ENCODE results near the gene FAM237A. TPM values are rescaled to one million over a fixed set of nuclear protein-coding genes. Genes with fewer than 3 reads are reported as not detected.

Gene FAM237A
- total and polyA plus RNA-seq, 2 donors (not counting 1 experiment from before 2014, with no cell fraction given): not detected

GRCh38 chr2:206665251-206665650 lies 23.0 kb downstream of the FAM237A start:
- no peak for DNase-seq (ENCODE audit: low read depth in 2 of 2)
- no peak overlapping the region for H3K4me2 ChIP-seq (ENCODE audit: extremely low read depth, insufficient read depth, low read length)
- no peaks in the 10 kb centered on the region for H3K9me3 ChIP-seq (ENCODE audit: control insufficient read depth, insufficient read depth, low read depth, low read length)
- H3K9ac ChIP-seq (ENCODE audit: insufficient read depth, low read length): no peak overlapping the region
- TF ChIP-seq CTCF (conservative IDR thresholded peaks at IDR 0.05 in 1 of 2, IDR thresholded peaks at IDR 0.05 in 1 of 2; ENCODE audit: low read depth in 1 of 2, low read length in 2 of 2) (no peak), EZH2 (IDR thresholded peaks at IDR 0.05; ENCODE audit: low read length, missing control alignments) (no peak)
- no peak overlapping the region for H2AFZ ChIP-seq (ENCODE audit: low read length)
- no peaks in the 10 kb centered on the region for H3K36me3 ChIP-seq (ENCODE audit: control insufficient read depth, insufficient read depth, low read length)
- H3K27me3 ChIP-seq (ENCODE audit: control insufficient read depth, insufficient read depth, low read length): no peaks in the 10 kb centered on the region
- H3K27ac ChIP-seq (ENCODE audit: insufficient read depth, low read length): no peak overlapping the region
- no peak overlapping the region for H3K4me3 ChIP-seq (replicated peaks in 1 of 4; ENCODE audit: control extremely low read depth in 1 of 4, insufficient read depth in 1 of 4, low read depth in 3 of 4, low read length in 4 of 4)
- no peaks in the 10 kb centered on the region for H3K79me2 ChIP-seq (ENCODE audit: control insufficient read depth, insufficient read depth, low read length)
- no peaks in the 10 kb centered on the region for H4K20me1 ChIP-seq (ENCODE audit: control insufficient read depth, extremely low read depth, insufficient read depth, low read length)
- no peaks in the 10 kb centered on the region for H3K4me1 ChIP-seq (ENCODE audit: control insufficient read depth, extremely low read depth, insufficient read depth, low read length)

- Histone ChIP-seq H3K79me2 (ENCODE audit: control insufficient read depth, insufficient read depth, low read length) (no peaks in the 10 kb centered on the region), H3K27ac (ENCODE audit: insufficient read depth, low read length) (no peak overlapping the region), H3K9me3 (ENCODE audit: control insufficient read depth, insufficient read depth, low read depth, low read length) (no peaks in the 10 kb centered on the region), H4K20me1 (ENCODE audit: control insufficient read depth, extremely low read depth, insufficient read depth, low read length) (no peaks in the 10 kb centered on the region), H3K27me3 (ENCODE audit: control insufficient read depth, insufficient read depth, low read length) (no peaks in the 10 kb centered on the region), H3K4me1 (ENCODE audit: control insufficient read depth, extremely low read depth, insufficient read depth, low read length) (no peaks in the 10 kb centered on the region), H3K4me3 (replicated peaks in 1 of 4; ENCODE audit: control extremely low read depth in 1 of 4, insufficient read depth in 1 of 4, low read depth in 3 of 4, low read length in 4 of 4) (no peak overlapping the region), H3K9ac (ENCODE audit: insufficient read depth, low read length) (no peak overlapping the region), H2AFZ (ENCODE audit: low read length) (no peak overlapping the region), H3K36me3 (ENCODE audit: control insufficient read depth, insufficient read depth, low read length) (no peaks in the 10 kb centered on the region), H3K4me2 (ENCODE audit: extremely low read depth, insufficient read depth, low read length) (no peak overlapping the region)
- DNase-seq (ENCODE audit: low read depth in 2 of 2): no peak
- TF ChIP-seq EZH2 (IDR thresholded peaks at IDR 0.05; ENCODE audit: low read length, missing control alignments): no peak
- no peak for TF ChIP-seq CTCF (conservative IDR thresholded peaks at IDR 0.05 in 1 of 2, IDR thresholded peaks at IDR 0.05 in 1 of 2; ENCODE audit: low read depth in 1 of 2, low read length in 2 of 2)
Measured at GRCh38 chr2:206670531-206671319, 28.4 kb downstream of the FAM237A start.

DNA sequence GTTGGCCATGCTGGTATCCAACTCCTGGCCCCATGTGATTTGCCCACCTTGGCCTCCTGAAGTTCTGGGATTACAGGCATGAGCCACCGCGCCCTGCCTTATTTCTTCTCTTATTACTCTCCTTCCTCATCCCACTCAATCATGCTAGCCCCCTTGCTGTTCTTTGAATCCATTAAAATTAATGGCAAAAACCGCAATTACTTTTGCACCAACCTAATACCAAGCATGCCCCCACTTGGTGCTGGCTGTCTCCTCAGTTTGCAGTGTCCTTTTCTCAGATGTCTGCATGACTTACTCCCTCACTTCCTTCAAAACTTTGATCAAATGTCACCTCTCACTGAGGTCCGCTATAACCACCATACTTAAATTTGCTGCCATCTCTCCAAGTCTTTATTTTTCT lies 41.3 kb downstream of the FAM237A start:
- no peak overlapping the region for H3K27ac ChIP-seq (ENCODE audit: insufficient read depth, low read length)
- no peaks in the 10 kb centered on the region for H3K4me1 ChIP-seq (ENCODE audit: control insufficient read depth, extremely low read depth, insufficient read depth, low read length)
- no peaks in the 10 kb centered on the region for H3K9me3 ChIP-seq (ENCODE audit: control insufficient read depth, insufficient read depth, low read depth, low read length)
- H3K36me3 ChIP-seq (ENCODE audit: control insufficient read depth, insufficient read depth, low read length): no peaks in the 10 kb centered on the region
- H3K79me2 ChIP-seq (ENCODE audit: control insufficient read depth, insufficient read depth, low read length): no peaks in the 10 kb centered on the region
- TF ChIP-seq CTCF (conservative IDR thresholded peaks at IDR 0.05 in 1 of 2, IDR thresholded peaks at IDR 0.05 in 1 of 2; ENCODE audit: low read depth in 1 of 2, low read length in 2 of 2) (no peak), EZH2 (IDR thresholded peaks at IDR 0.05; ENCODE audit: low read length, missing control alignments) (no peak)
- H3K9ac ChIP-seq (ENCODE audit: insufficient read depth, low read length): no peak overlapping the region
- no peak overlapping the region for H2AFZ ChIP-seq (ENCODE audit: low read length)
- no peak overlapping the region for H3K4me2 ChIP-seq (ENCODE audit: extremely low read depth, insufficient read depth, low read length)
- DNase-seq (ENCODE audit: low read depth in 2 of 2): no peak
- no peaks in the 10 kb centered on the region for H4K20me1 ChIP-seq (ENCODE audit: control insufficient read depth, extremely low read depth, insufficient read depth, low read length)
- H3K27me3 ChIP-seq (ENCODE audit: control insufficient read depth, insufficient read depth, low read length): no peaks in the 10 kb centered on the region
- H3K4me3 ChIP-seq (replicated peaks in 1 of 4; ENCODE audit: control extremely low read depth in 1 of 4, insufficient read depth in 1 of 4, low read depth in 3 of 4, low read length in 4 of 4): no peak overlapping the region
